ENCODE results near the gene RAB29. TPM values are rescaled to one million over a fixed set of nuclear protein-coding genes. Genes with fewer than 3 reads are reported as not detected.

RAB29 gene
- total and polyA plus RNA-seq, 2 donors (not counting 1 experiment from before 2014, with no cell fraction given), result 34.5 to 35.2 TPM

- no peak overlapping the region for H3K4me3 ChIP-seq (replicated peaks in 1 of 4; ENCODE audit: control extremely low read depth in 1 of 4, insufficient read depth in 1 of 4, low read depth in 3 of 4, low read length in 4 of 4)
- no peaks in the 10 kb centered on the region for H3K4me1 ChIP-seq (ENCODE audit: control insufficient read depth, extremely low read depth, insufficient read depth, low read length)
- H3K27ac ChIP-seq (ENCODE audit: insufficient read depth, low read length), result no peak overlapping the region
- no peaks in the 10 kb centered on the region for H4K20me1 ChIP-seq (ENCODE audit: control insufficient read depth, extremely low read depth, insufficient read depth, low read length)
- no peaks in the 10 kb centered on the region for H3K79me2 ChIP-seq (ENCODE audit: control insufficient read depth, insufficient read depth, low read length)
- TF ChIP-seq EZH2 (IDR thresholded peaks at IDR 0.05; ENCODE audit: low read length, missing control alignments), result no peak
- TF ChIP-seq CTCF (conservative IDR thresholded peaks at IDR 0.05 in 1 of 2, IDR thresholded peaks at IDR 0.05 in 1 of 2; ENCODE audit: low read depth in 1 of 2, low read length in 2 of 2), result no peak
- H3K9me3 ChIP-seq (ENCODE audit: control insufficient read depth, insufficient read depth, low read depth, low read length), result no peaks in the 10 kb centered on the region
- H2AFZ ChIP-seq (ENCODE audit: low read length), result no peak overlapping the region
- H3K36me3 ChIP-seq (ENCODE audit: control insufficient read depth, insufficient read depth, low read length), result peaks cover 4% of the 10 kb centered on the region
- no peak for DNase-seq (ENCODE audit: low read depth in 2 of 2)
- no peaks in the 10 kb centered on the region for H3K27me3 ChIP-seq (ENCODE audit: control insufficient read depth, insufficient read depth, low read length)
- no peak overlapping the region for H3K4me2 ChIP-seq (ENCODE audit: extremely low read depth, insufficient read depth, low read length)
- no peak overlapping the region for H3K9ac ChIP-seq (ENCODE audit: insufficient read depth, low read length)
Observed at GRCh38 chr1:205800427-205800826, 25.1 kb upstream of the RAB29 start.

GRCh38 chr1:205798577-205798976 is 23.3 kb upstream of the RAB29 start:
- Histone ChIP-seq H3K4me3 (replicated peaks in 1 of 4; ENCODE audit: control extremely low read depth in 1 of 4, insufficient read depth in 1 of 4, low read depth in 3 of 4, low read length in 4 of 4) (no peak overlapping the region), H2AFZ (ENCODE audit: low read length) (no peak overlapping the region), H3K27me3 (ENCODE audit: control insufficient read depth, insufficient read depth, low read length) (no peaks in the 10 kb centered on the region), H3K79me2 (ENCODE audit: control insufficient read depth, insufficient read depth, low read length) (no peaks in the 10 kb centered on the region), H3K36me3 (ENCODE audit: control insufficient read depth, insufficient read depth, low read length) (peaks cover 4% of the 10 kb centered on the region), H3K4me2 (ENCODE audit: extremely low read depth, insufficient read depth, low read length) (no peak overlapping the region), H3K9me3 (ENCODE audit: control insufficient read depth, insufficient read depth, low read depth, low read length) (no peaks in the 10 kb centered on the region), H3K4me1 (ENCODE audit: control insufficient read depth, extremely low read depth, insufficient read depth, low read length) (no peaks in the 10 kb centered on the region), H3K9ac (ENCODE audit: insufficient read depth, low read length) (no peak overlapping the region), H3K27ac (ENCODE audit: insufficient read depth, low read length) (no peak overlapping the region), H4K20me1 (ENCODE audit: control insufficient read depth, extremely low read depth, insufficient read depth, low read length) (no peaks in the 10 kb centered on the region)
- DNase-seq (ENCODE audit: low read depth in 2 of 2), result no peak
- no peak for TF ChIP-seq EZH2 (IDR thresholded peaks at IDR 0.05; ENCODE audit: low read length, missing control alignments)
- no peak for TF ChIP-seq CTCF (conservative IDR thresholded peaks at IDR 0.05 in 1 of 2, IDR thresholded peaks at IDR 0.05 in 1 of 2; ENCODE audit: low read depth in 1 of 2, low read length in 2 of 2)

GRCh38 chr1:205797168-205797567 is 21.9 kb upstream of the RAB29 start:
- no peak for TF ChIP-seq EZH2 (IDR thresholded peaks at IDR 0.05; ENCODE audit: low read length, missing control alignments)
- no peak for TF ChIP-seq CTCF (conservative IDR thresholded peaks at IDR 0.05 in 1 of 2, IDR thresholded peaks at IDR 0.05 in 1 of 2; ENCODE audit: low read depth in 1 of 2, low read length in 2 of 2)
- peaks cover 5% of the 10 kb centered on the region for H3K36me3 ChIP-seq (ENCODE audit: control insufficient read depth, insufficient read depth, low read length)
- no peak overlapping the region for H3K4me3 ChIP-seq (replicated peaks in 1 of 4; ENCODE audit: control extremely low read depth in 1 of 4, insufficient read depth in 1 of 4, low read depth in 3 of 4, low read length in 4 of 4)
- no peak overlapping the region for H3K9ac ChIP-seq (ENCODE audit: insufficient read depth, low read length)
- no peaks in the 10 kb centered on the region for H3K27me3 ChIP-seq (ENCODE audit: control insufficient read depth, insufficient read depth, low read length)
- no peak overlapping the region for H3K4me2 ChIP-seq (ENCODE audit: extremely low read depth, insufficient read depth, low read length)
- no peaks in the 10 kb centered on the region for H3K9me3 ChIP-seq (ENCODE audit: control insufficient read depth, insufficient read depth, low read depth, low read length)
- H3K79me2 ChIP-seq (ENCODE audit: control insufficient read depth, insufficient read depth, low read length), result no peaks in the 10 kb centered on the region
- no peaks in the 10 kb centered on the region for H4K20me1 ChIP-seq (ENCODE audit: control insufficient read depth, extremely low read depth, insufficient read depth, low read length)
- H2AFZ ChIP-seq (ENCODE audit: low read length), result no peak overlapping the region
- no peak overlapping the region for H3K27ac ChIP-seq (ENCODE audit: insufficient read depth, low read length)
- no peaks in the 10 kb centered on the region for H3K4me1 ChIP-seq (ENCODE audit: control insufficient read depth, extremely low read depth, insufficient read depth, low read length)
- DNase-seq (ENCODE audit: low read depth in 2 of 2), result no peak
